ENCODE data around the gene SPATA45.
"Not testable (repeated sequence)": the region's sequence is repeated elsewhere in the genome, so short reads cannot be mapped to it uniquely, and the experiment has no call there.

The SPATA45 gene

DNA sequence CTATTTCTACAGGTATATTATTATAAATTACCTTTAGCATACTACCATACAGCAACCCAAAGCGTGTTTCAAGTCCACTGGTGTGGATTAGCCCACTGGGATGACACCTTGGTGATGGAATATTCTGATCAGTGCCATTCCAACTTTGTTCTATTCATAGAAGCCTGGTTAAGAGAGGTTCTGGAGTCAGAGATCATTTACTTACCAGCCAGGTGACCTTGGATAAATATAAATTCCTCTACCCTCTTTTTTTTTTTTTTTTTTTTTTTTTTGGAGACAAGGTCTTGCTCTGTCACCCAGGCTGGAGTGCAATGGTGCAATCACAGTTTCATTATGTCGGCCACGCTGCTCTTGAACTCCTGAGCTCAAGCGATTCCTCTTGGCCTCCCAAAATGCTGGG, at the start of gene SPATA45:
Gene SPATA45, minus strand, starts transcription at position 101 of the 400 bp plus-strand sequence. CDS start 11,500 bp downstream, outside the sequence.
- no peak for DNase-seq (ENCODE audit: low read depth)

DNA sequence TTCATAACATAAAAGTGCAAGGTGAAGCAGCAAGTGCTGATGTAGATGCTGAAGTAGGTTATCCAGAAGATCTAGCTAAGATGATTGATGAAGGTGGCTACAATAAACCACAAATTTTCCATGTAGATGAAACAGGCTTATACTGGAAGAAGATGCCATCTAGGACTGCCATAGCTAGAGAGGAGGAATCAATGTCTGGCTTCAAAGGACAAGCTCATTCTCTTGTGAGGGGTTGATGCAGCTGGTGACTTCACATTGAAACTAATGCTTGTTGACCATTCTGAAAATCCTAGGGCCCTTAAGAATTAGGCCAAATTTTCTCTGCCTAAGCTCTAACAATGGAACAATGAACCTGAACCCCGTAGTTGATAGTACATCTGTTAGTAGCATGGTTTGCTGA, 44.7 kb upstream of the SPATA45 start:
- no peak for DNase-seq (ENCODE audit: low read depth)

DNA sequence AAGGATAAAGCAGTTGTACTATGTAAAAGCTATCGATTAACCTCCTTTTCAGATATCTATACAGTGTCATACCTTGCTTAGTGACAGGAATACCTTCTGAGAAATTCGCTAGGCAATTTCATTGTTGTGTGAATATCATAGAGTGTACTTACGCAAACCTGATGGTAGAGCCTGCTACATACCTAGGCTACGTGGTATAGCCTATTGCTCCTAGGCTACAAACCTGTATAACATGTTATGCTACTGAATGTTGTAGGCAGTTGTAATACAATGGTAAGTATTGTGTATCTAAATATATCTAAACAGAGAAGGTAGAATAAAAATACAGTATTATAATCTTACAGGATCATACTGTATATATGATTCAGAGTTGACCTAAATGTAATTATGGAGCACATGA, 37.1 kb upstream of the SPATA45 start:
- DNase-seq (ENCODE audit: low read depth), result no peak

DNA sequence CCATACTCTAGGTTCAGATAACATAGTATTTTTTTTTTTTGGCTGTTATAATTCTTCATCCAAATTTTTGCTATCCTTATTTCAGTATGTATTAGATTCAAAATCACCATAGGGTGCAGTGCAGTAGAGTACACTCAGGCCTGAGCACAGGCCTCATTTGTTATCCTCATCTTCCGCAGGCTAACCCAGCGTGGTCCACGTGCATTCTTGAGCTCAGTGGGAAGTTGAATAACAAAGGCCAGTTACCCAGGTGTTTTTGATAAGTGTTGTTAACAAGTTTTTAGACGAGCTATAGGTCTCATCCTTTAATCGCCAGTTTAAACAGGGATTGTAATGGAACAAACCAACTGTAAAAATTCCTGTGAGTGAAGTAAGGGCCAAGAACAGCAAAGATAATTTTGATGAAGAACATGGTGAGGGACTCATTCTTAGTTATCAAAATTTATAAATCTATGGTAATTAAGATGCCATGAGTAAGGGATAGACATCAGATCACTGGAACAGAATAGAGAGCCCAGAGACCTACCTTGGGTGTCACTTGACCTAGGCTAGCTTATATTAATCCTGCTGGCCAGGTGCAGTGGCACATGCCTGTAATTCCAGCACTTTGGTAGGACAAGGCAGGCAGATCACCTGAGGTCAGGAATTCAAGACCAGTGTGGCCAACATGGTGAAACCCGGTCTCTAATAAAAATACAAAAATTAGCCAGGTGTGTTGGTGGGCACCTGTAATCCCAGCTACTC, 32.7 kb upstream of the SPATA45 start:
- no peak for DNase-seq (ENCODE audit: low read depth)

DNA sequence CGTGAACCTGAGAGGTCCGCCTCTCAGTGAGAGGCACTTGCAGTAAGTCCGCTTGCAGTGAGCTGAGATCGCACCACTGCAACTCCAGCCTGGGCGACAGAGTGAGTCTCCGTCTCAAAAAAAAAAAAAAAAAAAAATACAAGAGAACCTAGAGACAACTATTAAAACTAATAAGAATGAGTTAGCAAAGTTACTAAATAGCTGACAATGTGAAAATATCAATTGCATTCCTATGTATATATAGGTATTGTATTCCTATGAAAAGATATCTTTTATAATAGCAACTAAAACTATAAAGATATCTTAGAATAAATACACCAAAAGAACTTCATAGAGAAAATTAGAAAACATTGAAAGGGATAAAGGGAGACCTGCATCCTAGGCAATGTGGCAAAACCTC, 31.0 kb upstream of the SPATA45 start:
- DNase-seq (ENCODE audit: low read depth), result no peak

DNA sequence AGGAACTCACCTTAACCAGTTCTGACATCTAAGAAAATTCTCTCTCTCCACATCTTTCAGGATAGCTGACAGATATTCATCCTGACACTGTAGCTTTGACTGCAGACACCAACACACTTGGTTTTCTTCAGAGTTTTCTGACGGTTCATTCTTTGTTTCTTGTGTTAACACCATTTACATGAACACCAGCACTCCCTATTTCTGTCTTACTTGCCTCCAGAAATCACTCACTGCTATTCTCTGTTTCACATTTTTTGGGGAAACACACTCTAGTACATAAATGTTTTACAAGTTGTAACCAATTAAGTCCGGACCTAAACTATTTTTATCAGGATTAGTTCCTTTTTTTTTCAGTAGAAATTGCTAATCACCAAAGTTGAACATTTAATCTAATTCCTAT, 26.1 kb upstream of the SPATA45 start:
- no peak for DNase-seq (ENCODE audit: low read depth)

DNA sequence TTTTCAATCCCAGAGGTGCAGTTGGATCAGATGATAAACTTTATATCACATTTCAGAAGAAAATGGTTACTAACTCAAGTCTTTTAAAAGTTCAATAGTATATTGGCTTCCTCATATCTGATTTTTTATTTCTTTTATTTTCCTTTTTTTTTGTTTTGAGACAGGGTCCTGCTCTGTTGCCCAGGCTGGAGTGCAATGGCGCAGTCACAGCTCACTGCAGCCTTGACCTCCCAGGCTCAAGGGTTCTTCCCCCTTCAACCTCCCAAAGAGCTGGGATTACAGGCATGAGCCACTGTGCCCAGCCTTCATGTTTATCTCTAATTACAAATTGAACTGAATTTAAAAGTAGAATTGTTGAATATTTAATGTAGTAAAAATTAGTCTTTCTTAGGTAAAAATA, 24.5 kb upstream of the SPATA45 start:
- no peak for DNase-seq (ENCODE audit: low read depth)

DNA sequence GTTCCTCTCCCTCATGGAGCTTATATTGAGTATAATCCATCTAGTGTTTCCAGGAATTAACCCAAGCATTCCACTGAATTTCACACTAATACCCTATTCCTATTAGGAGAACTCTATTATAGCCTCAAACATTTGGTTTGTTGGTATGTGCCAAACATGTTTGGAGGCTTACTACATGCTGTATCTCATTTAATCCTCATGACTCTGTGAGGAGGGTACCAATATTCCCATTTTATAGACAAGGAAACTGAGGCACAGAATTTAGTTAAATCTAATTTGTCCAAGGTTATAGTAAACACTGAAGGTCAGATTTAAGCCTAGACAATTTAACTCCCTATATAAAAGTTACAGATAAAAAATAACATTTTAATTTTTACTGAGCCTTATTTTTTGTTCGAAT, 19.7 kb upstream of the SPATA45 start:
- no peak for DNase-seq (ENCODE audit: low read depth)

DNA sequence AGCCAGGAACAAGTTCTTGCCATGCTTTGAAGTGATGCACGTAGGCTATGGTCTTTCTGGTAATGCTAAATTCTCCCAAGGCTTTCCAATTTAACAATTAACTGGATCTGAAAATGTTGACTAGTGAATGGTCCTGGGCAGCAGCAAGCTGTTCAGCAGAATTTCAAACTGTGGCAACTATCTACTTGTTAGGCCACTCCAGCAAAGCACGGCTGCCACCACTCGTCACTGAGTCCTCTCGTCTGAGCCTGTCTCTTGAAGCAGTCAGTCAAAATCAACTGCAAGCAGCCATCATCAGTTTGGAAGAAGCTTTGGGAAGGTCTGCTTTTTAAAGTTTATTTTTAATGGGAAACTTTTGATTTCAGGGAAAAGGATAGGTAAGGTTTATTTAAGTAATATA, 16.8 kb upstream of the SPATA45 start:
- DNase-seq (ENCODE audit: low read depth), result no peak

DNA sequence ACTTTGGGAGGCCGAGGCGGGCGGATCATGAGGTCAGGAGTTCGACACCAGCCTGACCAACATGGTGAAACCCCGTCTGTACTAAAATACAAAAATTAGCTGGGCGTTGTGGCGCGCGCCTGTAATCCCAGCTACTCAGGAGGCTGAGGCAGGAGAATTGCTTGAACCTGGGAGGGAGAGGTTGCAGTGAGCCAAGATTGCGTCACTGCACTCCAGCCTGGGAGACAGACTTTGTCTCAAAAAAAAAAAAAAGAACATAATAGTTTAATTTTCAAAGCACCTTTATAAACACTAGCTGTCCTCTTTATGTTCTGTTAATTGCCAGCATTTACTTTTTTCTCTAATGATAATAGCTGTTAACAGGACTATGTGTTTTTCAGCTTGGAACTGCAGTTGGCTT, 15.9 kb upstream of the SPATA45 start:
- not testable (repeated sequence) for DNase-seq (ENCODE audit: low read depth)

DNA sequence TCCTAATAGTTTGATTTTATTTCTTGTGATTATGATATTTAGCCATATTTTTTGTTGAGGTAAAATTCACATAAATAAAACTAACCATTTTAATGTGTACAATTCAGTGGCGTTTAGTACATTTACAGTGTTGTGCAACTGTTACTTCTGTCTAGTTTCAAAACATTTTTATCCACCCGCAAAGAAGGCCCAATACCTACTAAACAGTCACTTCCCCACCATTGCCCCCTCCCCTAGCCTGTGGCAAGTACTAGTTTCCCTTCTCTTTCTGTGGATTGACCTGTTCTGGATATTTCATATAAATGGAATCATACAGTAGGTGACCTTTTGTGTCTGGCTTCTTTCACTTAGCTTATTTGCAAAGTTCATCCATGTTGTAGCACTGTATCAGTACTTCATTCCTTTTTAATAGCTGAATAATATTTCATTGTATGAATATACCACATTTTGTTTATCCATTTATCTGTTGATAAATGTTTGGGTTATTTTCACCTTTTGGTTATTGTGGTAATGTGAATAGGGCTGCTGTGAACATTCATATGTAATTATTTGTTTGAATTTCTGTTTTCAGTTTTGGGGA, 14.8 kb upstream of the SPATA45 start:
- DNase-seq (ENCODE audit: low read depth), result no peak

DNA sequence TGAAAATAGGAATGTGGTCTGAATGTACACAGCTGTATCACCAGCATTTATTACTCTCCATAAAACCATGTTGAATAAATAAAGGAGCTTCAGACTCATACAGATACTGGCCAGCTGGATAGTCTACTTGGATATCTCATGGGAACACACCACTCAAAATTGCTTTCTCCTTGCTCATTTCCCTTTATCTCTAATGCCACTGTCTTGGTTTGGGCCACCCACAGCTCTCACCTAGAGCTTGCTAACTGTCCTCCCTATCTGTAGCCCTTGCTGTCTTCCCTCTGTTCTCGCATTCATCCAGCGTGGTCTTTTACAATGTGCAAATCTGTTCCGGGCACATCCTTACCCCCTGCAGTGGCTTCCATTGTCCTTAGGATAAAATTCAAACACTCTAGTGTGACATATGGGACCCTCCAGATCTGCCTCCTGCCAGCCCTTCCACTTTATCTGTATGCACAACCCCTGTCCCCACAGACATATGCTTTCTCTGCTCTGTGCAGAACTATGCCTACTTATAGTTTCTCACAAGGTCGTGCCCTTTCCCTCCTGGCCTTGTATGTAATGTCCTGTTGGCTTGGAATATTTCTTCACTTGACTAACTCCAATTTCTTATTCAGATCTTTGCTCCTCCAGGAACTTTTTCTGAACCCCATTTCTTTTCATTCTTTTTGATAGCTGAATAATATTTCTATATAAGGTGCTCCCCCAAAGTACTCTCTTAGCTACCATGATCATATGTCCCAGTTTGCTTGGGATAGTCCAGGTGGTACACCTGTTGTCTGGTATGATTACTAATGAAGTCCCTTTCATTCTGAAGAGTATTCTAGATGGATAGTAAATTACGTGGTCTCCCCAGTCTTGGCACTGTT, 13.5 kb upstream of the SPATA45 start:
- no peak for DNase-seq (ENCODE audit: low read depth)

DNA sequence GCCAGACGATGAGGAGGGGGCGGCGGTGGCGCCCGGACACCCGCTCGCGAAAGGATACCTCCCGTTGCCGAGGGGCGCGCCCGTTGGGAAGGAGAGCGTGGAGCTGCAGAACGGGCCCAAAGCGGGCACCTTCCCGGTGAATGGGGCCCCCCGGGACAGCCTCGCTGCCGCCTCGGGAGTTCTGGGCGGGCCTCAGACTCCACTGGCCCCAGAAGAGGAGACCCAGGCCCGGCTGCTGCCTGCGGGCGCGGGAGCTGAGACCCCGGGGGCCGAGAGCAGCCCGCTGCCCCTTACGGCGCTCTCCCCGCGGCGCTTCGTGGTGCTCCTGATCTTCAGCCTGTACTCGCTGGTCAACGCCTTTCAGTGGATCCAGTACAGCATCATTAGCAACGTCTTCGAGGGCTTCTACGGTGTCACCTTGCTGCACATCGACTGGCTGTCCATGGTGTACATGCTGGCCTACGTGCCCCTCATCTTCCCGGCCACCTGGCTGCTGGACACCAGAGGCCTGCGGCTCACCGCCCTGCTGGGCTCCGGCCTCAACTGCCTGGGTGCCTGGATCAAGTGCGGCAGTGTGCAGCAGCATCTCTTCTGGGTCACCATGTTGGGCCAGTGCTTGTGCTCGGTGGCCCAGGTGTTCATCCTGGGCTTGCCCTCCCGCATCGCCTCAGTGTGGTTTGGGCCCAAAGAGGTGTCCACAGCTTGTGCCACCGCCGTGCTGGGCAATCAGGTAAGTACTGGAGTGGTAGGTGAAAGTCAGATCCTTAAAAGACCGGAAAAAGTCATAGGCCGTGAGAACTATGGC, 11.2 kb upstream of the SPATA45 start:
- no peak for DNase-seq (ENCODE audit: low read depth)

DNA sequence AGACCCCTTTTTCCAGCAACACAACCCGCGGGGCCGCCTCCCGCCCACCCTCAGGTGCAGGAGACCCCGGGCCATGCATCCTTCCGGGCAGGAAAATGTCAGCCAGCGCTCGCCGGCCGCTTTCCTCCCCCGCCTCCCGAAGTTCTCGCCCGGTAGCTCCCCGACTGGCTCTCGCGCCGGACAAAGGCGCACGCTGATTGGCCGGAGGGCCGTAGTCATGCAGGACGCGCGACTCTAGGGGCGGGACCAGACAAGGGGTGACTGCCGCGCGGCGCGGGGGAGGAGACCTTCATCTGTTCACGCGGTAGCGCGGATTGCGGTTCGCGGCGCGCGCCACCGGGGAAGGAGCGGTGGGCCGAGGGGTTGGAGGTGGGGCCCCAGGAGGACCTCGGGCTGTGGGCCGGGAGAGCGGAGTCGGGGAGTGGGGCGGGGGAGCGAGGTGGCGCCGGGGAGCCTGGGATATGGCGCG, 10.6 kb upstream of the SPATA45 start, which contains the start of gene FLVCR1:
Gene FLVCR1, plus strand, starts transcription at position 284 of the 469 bp plus-strand sequence. Its CDS starts 178 bp downstream, at position 462.
- peak; percentile 80 for DNase-seq (ENCODE audit: low read depth)

DNA sequence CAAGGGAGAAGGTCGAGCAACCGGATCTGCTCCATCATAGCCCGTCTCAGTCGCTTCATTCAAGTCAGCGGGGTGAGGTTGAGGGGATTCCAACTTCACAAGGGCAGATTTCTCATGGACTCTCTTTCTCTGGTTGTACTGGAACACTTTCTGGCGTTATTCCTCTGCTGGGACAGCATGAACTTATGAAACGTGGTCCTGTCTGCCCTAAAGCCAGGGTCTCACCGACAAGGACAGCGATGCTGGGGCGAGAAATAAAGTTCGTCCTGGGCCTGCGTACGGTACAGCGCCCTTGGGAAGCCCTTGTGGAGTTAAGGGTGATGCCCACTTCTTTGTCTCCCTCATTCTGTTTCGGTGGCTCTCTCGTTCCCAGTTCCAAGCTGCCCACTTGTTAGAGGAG, 9.3 kb upstream of the SPATA45 start:
- no peak for DNase-seq (ENCODE audit: low read depth)

DNA sequence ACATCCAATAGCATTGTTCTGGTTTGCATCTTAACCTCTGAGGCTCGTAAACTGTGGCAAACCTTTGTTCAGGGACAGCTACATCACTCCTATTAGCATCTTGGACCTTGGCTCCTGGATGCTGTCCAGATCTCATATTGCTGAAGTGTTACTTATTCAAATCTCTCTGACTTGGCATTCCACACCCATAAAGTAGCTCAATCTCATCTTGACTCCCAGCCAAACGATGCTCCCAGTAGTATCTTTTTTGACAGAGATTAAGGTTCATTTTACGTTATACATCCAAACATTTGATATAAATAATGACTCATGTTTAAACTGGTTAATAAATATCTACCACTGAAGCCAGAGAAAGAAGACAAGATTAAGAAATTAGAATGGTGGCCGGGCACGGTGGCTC, 6.2 kb upstream of the SPATA45 start:
- no peak for DNase-seq (ENCODE audit: low read depth)

DNA sequence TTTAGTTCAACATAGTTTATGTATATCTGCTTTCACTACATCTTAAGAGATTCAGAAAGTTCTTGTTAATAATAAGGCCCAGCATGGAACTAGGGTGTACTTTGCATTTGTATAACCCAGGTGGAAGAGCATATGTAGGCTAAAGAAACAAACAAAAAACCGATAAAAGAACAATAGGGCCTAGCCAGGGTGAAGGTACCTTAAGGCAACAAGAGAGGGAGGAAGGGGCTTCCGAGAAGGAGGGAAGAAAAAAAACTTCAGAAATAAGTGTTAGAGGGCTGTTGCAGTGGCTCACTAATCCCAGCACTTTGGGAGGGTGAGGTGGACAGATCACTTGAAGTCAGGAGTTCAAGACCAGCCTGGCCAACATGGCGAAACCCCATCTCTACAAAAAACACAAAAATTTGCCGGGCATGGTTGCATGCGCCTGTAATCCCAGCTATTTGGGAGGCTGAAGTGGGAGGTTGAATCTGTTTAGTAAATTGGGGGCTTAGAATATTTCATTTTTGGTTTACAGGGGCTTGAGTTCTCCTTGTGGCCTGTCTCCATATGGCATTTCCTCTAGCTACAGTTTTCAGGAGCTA, 4.7 kb upstream of the SPATA45 start:
- no peak for DNase-seq (ENCODE audit: low read depth)

DNA sequence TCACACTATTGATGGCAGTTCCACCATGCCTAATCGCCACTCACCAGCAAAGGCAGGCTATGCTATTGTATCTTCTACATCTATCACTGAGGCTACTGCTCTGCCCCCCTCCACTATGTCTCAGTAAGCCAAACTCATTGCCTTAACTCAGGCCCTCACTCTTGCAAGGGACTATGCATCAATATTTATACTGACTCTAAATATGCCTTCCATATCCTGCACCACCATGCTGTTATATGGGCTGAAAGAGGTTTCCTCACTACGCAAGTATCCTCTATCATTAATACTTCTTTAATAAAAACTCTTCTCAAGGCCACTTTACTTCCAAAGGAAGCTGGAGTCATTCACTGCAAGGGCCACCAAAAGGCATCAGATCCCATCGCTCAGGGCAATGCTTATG, 2.9 kb downstream of the SPATA45 start:
- DNase-seq (ENCODE audit: low read depth), result not testable (repeated sequence)

DNA sequence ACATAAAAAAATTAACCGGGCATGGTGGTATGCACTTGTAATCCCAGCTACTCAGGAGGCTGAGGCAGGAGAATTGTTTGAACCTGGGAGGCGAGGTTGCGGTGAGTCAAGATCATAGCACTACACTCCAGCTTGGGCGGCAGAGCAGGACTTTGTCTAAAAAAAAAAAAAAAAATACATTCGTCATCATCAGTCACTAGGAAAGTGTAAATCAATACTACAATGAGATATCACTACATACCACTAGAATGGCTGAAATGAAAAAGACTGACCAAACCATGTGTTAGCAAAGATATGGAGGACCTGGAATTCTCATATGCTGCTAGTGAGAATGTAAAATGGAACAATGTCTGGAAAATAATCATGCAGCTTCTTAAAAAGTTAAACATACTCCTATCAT, 9.3 kb downstream of the SPATA45 start:
- DNase-seq (ENCODE audit: low read depth), result no peak

DNA sequence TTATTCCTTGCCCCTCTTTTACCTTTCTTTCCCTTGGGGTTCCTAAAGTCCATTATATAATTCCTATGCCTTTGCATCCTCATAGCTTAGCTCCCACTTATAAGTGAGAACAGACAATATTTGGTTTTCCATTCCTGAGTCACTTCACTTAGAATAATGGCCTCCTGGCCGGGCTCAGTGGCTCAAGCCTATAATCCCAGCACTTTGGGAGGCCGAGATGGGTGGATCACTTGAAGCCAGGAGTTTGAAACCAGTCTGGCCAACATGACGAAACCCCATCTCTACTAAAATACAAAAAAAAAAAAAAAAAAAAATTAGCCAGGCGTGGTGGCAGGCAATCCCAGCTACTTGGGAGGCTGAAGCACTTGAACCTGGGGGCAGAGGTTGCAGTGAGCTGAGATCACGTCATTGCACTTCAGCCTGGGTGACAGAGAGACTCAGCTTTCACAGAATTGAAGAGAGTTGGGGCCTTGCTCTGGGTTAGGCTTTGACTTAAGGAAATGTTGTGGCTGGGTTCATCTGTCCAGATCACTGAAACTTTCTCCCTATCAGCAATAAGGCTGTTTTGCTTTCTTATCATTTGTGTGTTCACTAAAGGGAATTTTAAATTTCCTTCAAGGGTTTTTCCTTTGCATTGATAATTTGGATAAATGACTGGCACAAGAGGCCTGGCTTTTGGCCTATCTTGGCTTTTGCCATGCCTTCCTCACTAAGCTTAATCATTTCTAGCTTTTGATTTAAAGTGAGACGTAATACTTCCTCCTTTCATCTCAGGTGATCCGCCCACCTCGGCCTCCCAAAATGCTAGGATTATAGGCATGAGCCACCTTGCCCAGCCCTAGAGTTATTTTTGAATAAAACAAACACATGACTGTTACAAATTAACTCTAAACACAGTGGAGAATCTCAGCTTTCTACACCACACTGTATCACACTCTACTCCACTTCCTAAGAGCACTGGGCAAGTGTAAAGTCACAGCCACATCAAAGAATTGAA, 13.9 kb downstream of the SPATA45 start:
- not testable (repeated sequence) for DNase-seq (ENCODE audit: low read depth)

All from stimulated activated CD4-positive, alpha-beta T cell treated with anti-CD3 and anti-CD28 coated beads, Interleukin-2, amount 100 ng/mL, for 4 hours (primary cell).